Stomach (tissue), 9 donors: ENCODE measurements around the gene RRP15. TPM values are rescaled to one million over a fixed set of nuclear protein-coding genes. Genes with fewer than 3 reads are reported as not detected.

Experiments used
- DNase-seq, 2 donors: peaks; one replicate each; pipeline versions ENCODE4 v3.0.0 to v3.0.0-alpha.2; 2013 to 2019
- H3K27ac ChIP-seq, 5 donors: fragments of 200-600 bp in 4 of 5; sonication (generic) in 4 of 5; one replicate each; pipeline ENCODE4 v1.5.1; 2013 to 2019; ENCODE audit warnings: mild to moderate bottlenecking in 1 of 5, moderate library complexity in 1 of 5
- H3K27me3 ChIP-seq, 3 donors: fragments of 200-600 bp; sonication (generic); one replicate each; pipeline ENCODE4 v1.5.1; 2017 to 2019; ENCODE audit warnings: mixed run types in 1 of 3
- H3K36me3 ChIP-seq, 4 donors: fragments of 200-600 bp; sonication (generic); 1 replicate in 3 of 4; 2 replicates in 1 of 4; pipeline ENCODE4 v1.5.1; 2016 to 2019
- H3K4me1 ChIP-seq, 4 donors: fragments of 200-600 bp; sonication (generic); one replicate each; pipeline ENCODE4 v1.5.1; 2016 to 2019
- H3K4me3 ChIP-seq, 4 donors: fragments of 200-600 bp; sonication (generic) in 3 of 4; one replicate each; pipeline ENCODE4 v1.5.1; 2016 to 2019; ENCODE audit warnings: mild to moderate bottlenecking in 1 of 4
- H3K9me3 ChIP-seq, 4 donors: fragments of 200-600 bp; sonication (generic); one replicate each; pipeline ENCODE4 v1.5.1; 2016 to 2019
- CTCF ChIP-seq, 7 experiments: fragments of 450-650 bp in 4 of 7; fragments of 200-600 bp in 3 of 7; sonication (generic) in 3 of 7; IDR thresholded peaks; one replicate each; pipeline ENCODE4 v1.5.1; 2016 to 2019; ENCODE audit warnings: antibody characterized with exemption in 7 of 7, control low read depth in 2 of 7, mild to moderate bottlenecking in 1 of 7
- EP300 ChIP-seq: sonication (generic); formaldehyde crosslinking; IDR thresholded peaks from one replicate; pipeline ENCODE4 v1.6.1; 2017; ENCODE audit warnings: antibody characterized with exemption
- POLR2A ChIP-seq, 4 donors: fragments of 450-650 bp; IDR thresholded peaks; one replicate each; pipeline ENCODE4 v1.6.1; 2016; ENCODE audit warnings: antibody characterized with exemption in 4 of 4, control low read depth in 2 of 4, mild to moderate bottlenecking in 1 of 4, moderate library complexity in 1 of 4
- POLR2AphosphoS5 ChIP-seq, 3 donors: sonication (generic); formaldehyde crosslinking; IDR thresholded peaks; one replicate each; pipeline ENCODE4 v1.6.1; 2016; ENCODE audit warnings: antibody characterized with exemption in 3 of 3
- WGBS, 5 donors: extraction: QIAGEN DNeasy Blood & Tissue Kit in 3 of 5; methylation state at CpG; one replicate each; pipeline versions ENCODE4 v1.1.5 to v1.1.7; 2013 to 2018; 5-methylcytosine and 5-hydroxymethylcytosine counted together
- intact Hi-C: fragments of 100-400 bp; cut with DNase I; formaldehyde crosslinking; loops from one replicate; pipeline ENCODE4 v1.15.1; 2023; ENCODE audit warnings: low total_unique reads
- polyA plus RNA-seq, 3 donors: library from polyadenylated mRNA; stranded (reverse); fragments of 200-250 nt; gene quantifications; one replicate each; pipeline ENCODE4 v1.2.3, GENCODE V29; 2013
- total RNA-seq, 5 donors: library from RNA; depleted of rRNA; stranded (reverse); fragments of >200 nt; gene quantifications; one replicate each; pipeline versions ENCODE4 v1.1.0 to v1.2.3, GENCODE V29; 2014 to 2016
- donor health status: healthy with polysubstance abuse.
- donor health status: Bipolar disorder and iron deficiency.
- donor health status: healthy.

Gene RRP15
- total and polyA plus RNA-seq, 8 donors, result 2.6 to 70.1 (median 8.9) TPM

DNA sequence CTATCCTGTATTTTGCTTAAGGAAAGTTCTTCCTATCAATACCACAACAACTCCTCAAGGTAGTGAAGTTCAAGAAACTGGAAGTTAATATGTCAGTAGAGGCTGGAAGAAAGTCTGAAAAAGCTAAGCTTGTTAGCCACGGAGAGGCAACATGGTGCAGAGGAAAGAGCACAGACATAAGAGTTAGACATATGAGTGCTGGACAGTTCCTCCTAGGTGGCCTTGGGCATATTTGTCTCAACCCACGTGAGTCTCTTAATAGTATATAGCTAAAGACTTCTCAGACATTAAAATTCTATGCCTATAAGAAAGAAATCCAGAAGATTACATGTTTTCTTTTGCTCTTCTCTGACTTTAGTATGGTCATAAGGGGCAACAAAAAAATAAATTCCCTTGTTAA lies 22.8 kb upstream of the RRP15 start:
- Histone ChIP-seq H3K27me3 (peaks cover 0 to 8% (median 0%) of the 10 kb centered on the region in 3 donors), H3K9me3 (peaks cover 0 to 17% (median 11%) of the 10 kb centered on the region in 4 donors), H3K36me3 (no peaks in the 10 kb centered on the region), H3K27ac (no peak overlapping the region), H3K4me1 (no peaks in the 10 kb centered on the region), H3K4me3 (no peak overlapping the region)
- intact Hi-C loops, result no loop called here
- no peak for DNase-seq
- TF ChIP-seq POLR2AphosphoS5 (IDR thresholded peaks at IDR 0.05) (no peak), EP300 (no peak), CTCF (IDR thresholded peaks at IDR 0.05) (no peak), POLR2A (IDR thresholded peaks at IDR 0.05) (no peak)
- 48 to 69% (median 60%) methylated on average over 2 of the region's 2 CpGs for WGBS, 5 donors

GRCh38 chr1:218266356-218266755 lies 18.7 kb upstream of the RRP15 start:
- 42 to 79% (median 56%) methylated on average over 2 of the region's 2 CpGs for WGBS, 5 donors
- Histone ChIP-seq H3K27me3 (peaks cover 0 to 8% (median 0%) of the 10 kb centered on the region in 3 donors), H3K4me3 (no peak overlapping the region), H3K27ac (no peak overlapping the region), H3K9me3 (no peaks in the 10 kb centered on the region), H3K4me1 (no peaks in the 10 kb centered on the region), H3K36me3 (no peaks in the 10 kb centered on the region)
- no peak for DNase-seq
- intact Hi-C loops, result no loop called here
- TF ChIP-seq EP300 (no peak), POLR2AphosphoS5 (IDR thresholded peaks at IDR 0.05) (no peak), CTCF (IDR thresholded peaks at IDR 0.05) (no peak), POLR2A (IDR thresholded peaks at IDR 0.05) (no peak)

- DNase-seq, result no peak
- TF ChIP-seq CTCF (IDR thresholded peaks at IDR 0.05) (no peak), EP300 (no peak), POLR2AphosphoS5 (IDR thresholded peaks at IDR 0.05) (no peak), POLR2A (IDR thresholded peaks at IDR 0.05) (no peak)
- H3K9me3 ChIP-seq, result no peaks in the 10 kb centered on the region
- intact Hi-C loops, result no loop called here
- H3K27me3 ChIP-seq, result no peaks in the 10 kb centered on the region
- H3K4me3 ChIP-seq, result no peak overlapping the region
- 82 to 93% (median 87%) methylated on average over 6 of the region's 6 CpGs for WGBS, 5 donors
- H3K4me1 ChIP-seq, result no peaks in the 10 kb centered on the region
- no peak overlapping the region for H3K27ac ChIP-seq
- H3K36me3 ChIP-seq, result no peaks in the 10 kb centered on the region
Observed at GRCh38 chr1:218272366-218272765, 12.7 kb upstream of the RRP15 start.

DNA sequence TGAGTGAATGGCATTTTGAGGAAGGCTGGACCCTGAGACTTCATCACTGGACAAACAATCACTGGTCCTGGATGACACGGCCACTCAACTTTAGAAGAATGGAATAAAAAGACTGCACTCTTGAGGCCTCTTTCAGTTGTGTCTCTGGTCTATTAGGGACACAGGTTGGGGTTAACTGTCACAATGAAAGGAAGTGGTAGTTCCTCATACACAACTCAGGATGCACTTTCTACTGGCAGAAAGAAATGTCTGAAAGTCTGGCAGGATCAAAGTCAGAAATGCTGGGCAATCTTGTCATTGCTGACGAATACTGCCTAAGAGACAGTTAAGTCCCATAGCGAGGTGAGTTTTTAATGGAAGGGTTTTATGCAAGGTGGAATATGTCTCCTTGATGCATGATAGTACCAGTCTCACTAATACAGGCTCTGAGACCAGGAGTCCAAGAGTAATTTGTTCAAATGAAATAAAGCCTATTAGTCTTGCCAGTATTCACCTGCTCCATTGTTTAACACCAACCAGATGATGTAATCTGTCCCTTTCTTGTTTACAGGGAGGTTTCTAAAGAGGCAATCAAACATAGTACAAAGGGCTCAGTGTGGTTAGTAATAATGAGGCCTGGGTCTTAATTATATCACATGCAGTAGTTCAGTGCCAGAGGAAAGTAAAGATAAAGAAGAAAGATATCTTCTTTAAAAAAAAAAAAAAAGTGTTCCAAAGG lies 11.2 kb upstream of the RRP15 start:
- WGBS, 5 donors, result 63 to 76% (median 70%) methylated on average over 3 of the region's 3 CpGs
- intact Hi-C loops, result no loop called here
- no peak for TF ChIP-seq POLR2A (IDR thresholded peaks at IDR 0.05)
- no peak for TF ChIP-seq POLR2AphosphoS5 (IDR thresholded peaks at IDR 0.05)
- TF ChIP-seq CTCF (IDR thresholded peaks at IDR 0.05), result no peak
- TF ChIP-seq EP300, result no peak
- H3K9me3 ChIP-seq, result no peaks in the 10 kb centered on the region
- no peaks in the 10 kb centered on the region for H3K4me1 ChIP-seq
- H3K27ac ChIP-seq, result no peak overlapping the region
- no peaks in the 10 kb centered on the region for H3K36me3 ChIP-seq
- no peak overlapping the region for H3K4me3 ChIP-seq
- no peaks in the 10 kb centered on the region for H3K27me3 ChIP-seq
- DNase-seq, result no peak
